GM23248 (cell line): Measurements from ENCODE around the gene RC3H2. TPM values are rescaled to one million over a fixed set of nuclear protein-coding genes. Genes with fewer than 3 reads are reported as not detected.

Source experiments
- DNase-seq: peaks from one replicate; pipeline ENCODE4 v3.0.0-alpha.2; 2015
- H2AFZ ChIP-seq: fragments of 200-600 bp; sonication (generic); 2 replicates; pipeline ENCODE4 v1.6.1; 2016; ENCODE audit warnings: antibody characterized with exemption
- H3F3A ChIP-seq: fragments of 200-600 bp; sonication (generic); 2 replicates; pipeline ENCODE4 v1.6.1; 2016; ENCODE audit warnings: mild to moderate bottlenecking, antibody characterized with exemption, mixed run types; ENCODE audit not compliant: insufficient read depth
- H3K27ac ChIP-seq: fragments of 200-600 bp; sonication (generic); 2 replicates; pipeline ENCODE4 v1.5.1; 2016; ENCODE audit warnings: mild to moderate bottlenecking
- H3K27me3 ChIP-seq: fragments of 200-600 bp; sonication (generic); replicated peaks from 2 replicates; pipeline ENCODE4 v1.6.1; 2016; ENCODE audit warnings: mild to moderate bottlenecking; ENCODE audit not compliant: insufficient read depth
- H3K36me3 ChIP-seq: fragments of 200-600 bp; sonication (generic); 2 replicates; pipeline ENCODE4 v1.6.1; 2016; ENCODE audit warnings: low read depth, mild to moderate bottlenecking
- H3K4me1 ChIP-seq: fragments of 200-600 bp; sonication (generic); 2 replicates; pipeline ENCODE4 v1.6.1; 2016; ENCODE audit warnings: mild to moderate bottlenecking; ENCODE audit not compliant: insufficient read depth
- H3K4me2 ChIP-seq: fragments of 200-600 bp; sonication (generic); one replicate; pipeline ENCODE4 v1.6.1; 2016; ENCODE audit warnings: mild to moderate bottlenecking; ENCODE audit not compliant: unreplicated experiment
- H3K4me3 ChIP-seq: fragments of 200-600 bp; sonication (generic); 2 replicates; pipeline ENCODE4 v1.5.1; 2016; ENCODE audit warnings: mild to moderate bottlenecking
- H3K79me2 ChIP-seq: fragments of 200-600 bp; sonication (generic); 2 replicates; pipeline ENCODE4 v1.6.1; 2016; ENCODE audit warnings: mild to moderate bottlenecking; ENCODE audit not compliant: insufficient read depth
- H3K9ac ChIP-seq: fragments of 200-600 bp; sonication (generic); 2 replicates; pipeline ENCODE4 v1.6.1; 2016; ENCODE audit warnings: mild to moderate bottlenecking
- H3K9me2 ChIP-seq: fragments of 200-600 bp; sonication (generic); 2 replicates; pipeline ENCODE4 v1.6.1; 2016; ENCODE audit warnings: mixed run types, mild to moderate bottlenecking, moderate library complexity; ENCODE audit not compliant: insufficient read depth
- H3K9me3 ChIP-seq: fragments of 200-600 bp; sonication (generic); one replicate; pipeline ENCODE4 v1.6.1; 2017; ENCODE audit warnings: low read depth
- H4K20me1 ChIP-seq: fragments of 200-600 bp; sonication (generic); 2 replicates; pipeline ENCODE4 v1.6.0; 2016; ENCODE audit not compliant: insufficient read depth
- EZH2 ChIP-seq: fragments of 200-600 bp; sonication (generic); IDR thresholded peaks from 2 replicates; pipeline ENCODE4 v1.6.1; 2018; ENCODE audit warnings: antibody characterized with exemption, mild to moderate bottlenecking; ENCODE audit not compliant: insufficient read depth, poor library complexity, severe bottlenecking
- EZH2phosphoT487 ChIP-seq: fragments of 200-600 bp; sonication (generic); IDR thresholded peaks from 2 replicates; pipeline ENCODE4 v1.6.1; 2018; ENCODE audit warnings: antibody characterized with exemption, moderate library complexity, mild to moderate bottlenecking, low read depth; ENCODE audit not compliant: insufficient read depth
- WGBS, 2 experiments: methylation state at CpG; one replicate each; pipeline ENCODE4 v1.1.6; 2015 to 2017; ENCODE audit warnings: low lambda C conversion rate in 2 of 2, low coverage in 1 of 2; ENCODE audit errors: missing lambda C conversion rate in 2 of 2; 5-methylcytosine and 5-hydroxymethylcytosine counted together
- in situ Hi-C: fragments of 300-500 bp; cut with MboI; formaldehyde crosslinking; loops from 2 replicates; pipeline ENCODE4 v1.15.0; 2020
- polyA plus RNA-seq: library from polyadenylated mRNA; unstranded; fragments of >200 nt; fragmentation: Nextera tagmentation; extraction: Ambion mirVana; gene quantifications from 2 replicates; pipeline ENCODE4 v1.2.1, GENCODE V29; 2016
- total RNA-seq: library from RNA; depleted of rRNA; stranded (reverse); fragments of >200 nt; shearing (Covaris generic); gene quantifications from 2 replicates; pipeline ENCODE4 v1.2.3, GENCODE V29; 2014

Gene RC3H2
- total and polyA plus RNA-seq, 2 experiments from 2014 or later = 22.1 to 26.8 TPM

GRCh38 chr9:122820490-122820845 is 84.7 kb downstream of the RC3H2 start:
- TF ChIP-seq EZH2 (no peak), EZH2phosphoT487 (no peak)
- WGBS, 2 experiments = 94 to 96% methylated on average over 11 of the region's 11 CpGs
- Histone ChIP-seq H2AFZ (no peak overlapping the region), H3K36me3 (peaks cover 8% of the 10 kb centered on the region; the same call in 1 of the 2 replicates), H3K9me3 (no peaks in the 10 kb centered on the region), H3K4me3 (no peak overlapping the region), H3K27ac (no peak overlapping the region), H3K27me3 (no peaks in the 10 kb centered on the region), H3K9me2 (no peaks in the 10 kb centered on the region), H3K9ac (no peak overlapping the region), H4K20me1 (no peaks in the 10 kb centered on the region), H3K79me2 (peaks cover 28% of the 10 kb centered on the region), H3K4me1 (peaks cover 7% of the 10 kb centered on the region; the same call in 1 of the 2 replicates), H3K4me2 (no peak overlapping the region), H3F3A (no peaks in the 10 kb centered on the region)
- in situ Hi-C loops = loop anchor here (10.0 to 25.0 kb wide), 2 partner anchors 458 to 696 kb away; partner anchors contain the start of gene PTGS1
- no peak for DNase-seq

GRCh38 chr9:122819791-122820489 is 85.2 kb downstream of the RC3H2 start:
- Histone ChIP-seq H3K9me3 (no peaks in the 10 kb centered on the region), H3K4me1 (peaks cover 7% of the 10 kb centered on the region; the same call in 1 of the 2 replicates), H3K27ac (no peak overlapping the region), H3K9me2 (no peaks in the 10 kb centered on the region), H3F3A (no peaks in the 10 kb centered on the region), H3K79me2 (peaks cover 23% of the 10 kb centered on the region), H3K36me3 (peaks cover 8% of the 10 kb centered on the region; the same call in 1 of the 2 replicates), H3K4me2 (no peak overlapping the region), H3K9ac (no peak overlapping the region), H2AFZ (no peak overlapping the region), H3K4me3 (no peak overlapping the region), H3K27me3 (no peaks in the 10 kb centered on the region), H4K20me1 (no peaks in the 10 kb centered on the region)
- no peak for TF ChIP-seq EZH2
- in situ Hi-C loops = loop anchor here (10.0 to 25.0 kb wide), 2 partner anchors 458 to 695 kb away; partner anchors contain the start of gene PTGS1
- 90 to 91% methylated on average over 9 of the region's 9 CpGs for WGBS, 2 experiments
- DNase-seq = no peak

- Histone ChIP-seq H3F3A (no peaks in the 10 kb centered on the region), H2AFZ (no peak overlapping the region), H3K4me2 (no peak overlapping the region), H3K4me1 (peaks cover 7% of the 10 kb centered on the region; the same call in 1 of the 2 replicates), H3K27me3 (no peaks in the 10 kb centered on the region), H3K36me3 (peaks cover 8% of the 10 kb centered on the region; the same call in 1 of the 2 replicates), H3K4me3 (no peak overlapping the region), H4K20me1 (no peaks in the 10 kb centered on the region), H3K9me2 (no peaks in the 10 kb centered on the region), H3K27ac (no peak overlapping the region), H3K9me3 (no peaks in the 10 kb centered on the region), H3K9ac (no peak overlapping the region), H3K79me2 (peaks cover 17% of the 10 kb centered on the region)
- in situ Hi-C loops = loop anchor here (25.0 kb wide), 1 partner anchor 457 kb away; the partner anchor contains the start of gene PTGS1
- WGBS, 2 experiments = 66% methylated on average over 3 of the region's 3 CpGs
- TF ChIP-seq EZH2phosphoT487 (no peak), EZH2 (no peak)
- peak; percentile 34 for DNase-seq
Measured at GRCh38 chr9:122819326-122819725, 85.8 kb downstream of the RC3H2 start.

- Histone ChIP-seq H3K27ac (no peak overlapping the region), H3K36me3 (peaks cover 6% of the 10 kb centered on the region; the same call in 1 of the 2 replicates), H3K4me2 (no peak overlapping the region), H3K9me3 (no peaks in the 10 kb centered on the region), H3K9ac (no peak overlapping the region), H3K79me2 (no peaks in the 10 kb centered on the region), H3K9me2 (no peaks in the 10 kb centered on the region), H3K4me1 (peaks cover 7% of the 10 kb centered on the region; the same call in 1 of the 2 replicates), H3K27me3 (no peaks in the 10 kb centered on the region), H4K20me1 (no peaks in the 10 kb centered on the region), H3F3A (no peaks in the 10 kb centered on the region; the same call in 1 of the 2 replicates), H2AFZ (no peak overlapping the region), H3K4me3 (no peak overlapping the region)
- 87 to 91% methylated on average over 17 of the region's 17 CpGs for WGBS, 2 experiments
- in situ Hi-C loops = loop anchor here (25.0 kb wide), 1 partner anchor 454 kb away; the partner anchor contains the start of gene PTGS1
- DNase-seq = no peak
- TF ChIP-seq EZH2phosphoT487 = no peak
- no peak for TF ChIP-seq EZH2
Measured at GRCh38 chr9:122816163-122816867, 88.8 kb downstream of the RC3H2 start.
